ENCODE data around the gene OR2AK2. TPM values are rescaled to one million over a fixed set of nuclear protein-coding genes. Genes with fewer than 3 reads are reported as not detected.

Gene OR2AK2, protein sequence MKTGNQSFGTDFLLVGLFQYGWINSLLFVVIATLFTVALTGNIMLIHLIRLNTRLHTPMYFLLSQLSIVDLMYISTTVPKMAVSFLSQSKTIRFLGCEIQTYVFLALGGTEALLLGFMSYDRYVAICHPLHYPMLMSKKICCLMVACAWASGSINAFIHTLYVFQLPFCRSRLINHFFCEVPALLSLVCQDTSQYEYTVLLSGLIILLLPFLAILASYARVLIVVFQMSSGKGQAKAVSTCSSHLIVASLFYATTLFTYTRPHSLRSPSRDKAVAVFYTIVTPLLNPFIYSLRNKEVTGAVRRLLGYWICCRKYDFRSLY
- 0.19 TPM in 1 of 2 replicates, not detected in the other for total RNA-seq

DNA sequence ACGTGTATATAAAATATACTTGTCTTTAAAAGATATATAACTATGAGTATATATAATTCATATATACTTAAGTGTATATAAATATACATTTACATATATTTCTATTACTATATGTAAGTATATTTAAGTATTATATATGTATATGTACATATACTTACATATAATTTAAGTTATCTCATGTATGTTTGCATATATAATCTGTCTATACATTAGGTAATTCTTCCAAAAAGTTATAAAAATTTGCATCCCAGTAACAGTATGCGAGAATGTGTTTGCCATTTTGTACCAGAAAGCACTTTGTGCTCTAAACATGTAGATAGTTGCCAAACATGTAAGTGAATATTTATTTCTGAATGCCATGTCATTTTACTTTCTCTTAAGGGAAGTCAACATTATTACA is at the start of gene OR2AK2:
OR2AK2 (plus strand) TSS at position 301 of the 400 bp plus-strand sequence. CDS start 144 bp downstream, outside the sequence.

DNA sequence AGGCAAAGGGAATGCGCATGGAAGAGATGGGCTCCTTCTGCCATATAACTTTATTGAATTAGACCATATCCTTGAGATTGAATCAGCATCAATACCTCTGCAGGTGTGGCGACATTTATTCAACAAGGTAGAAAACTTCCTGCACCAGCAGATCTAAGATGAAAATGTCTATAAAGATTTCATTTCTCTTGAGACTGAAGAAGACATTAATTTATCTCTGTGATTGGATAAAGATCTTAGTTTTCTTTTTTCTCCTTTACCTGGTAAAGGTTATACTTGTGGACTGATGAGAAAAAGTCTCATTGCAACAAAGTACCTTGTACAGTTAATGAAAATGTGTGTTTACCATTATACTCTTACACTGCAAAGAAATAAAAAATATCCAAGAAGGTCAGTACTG is 45.1 kb upstream of the OR2AK2 start, which contains the start of gene OR2T8:
OR2T8 (plus strand) TSS at position 301 of the 400 bp plus-strand sequence. CDS start 766 bp downstream, outside the sequence.

DNA sequence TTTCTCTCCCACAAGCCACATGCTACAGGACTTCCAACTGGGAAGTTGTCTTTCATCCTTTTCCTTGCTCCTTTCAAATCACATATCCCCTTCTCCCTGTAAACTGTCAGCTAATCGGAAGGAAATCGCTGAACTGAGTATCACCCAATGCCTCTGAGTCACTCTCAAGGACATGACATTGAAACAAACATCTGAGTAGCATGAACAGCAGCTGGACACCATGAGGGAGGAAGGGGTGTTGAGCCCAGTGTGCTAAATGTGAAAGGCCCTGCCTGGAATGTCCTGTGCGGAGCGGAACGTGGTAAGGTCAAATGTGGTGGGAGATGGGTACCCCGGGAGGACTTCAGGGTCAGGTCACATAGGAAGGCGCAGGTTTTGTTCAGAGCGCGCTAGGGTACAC is 40.2 kb upstream of the OR2AK2 start, which contains the start of gene OR2AJ1:
OR2AJ1 (plus strand) TSS at position 22 of the 400 bp plus-strand sequence. CDS start 8,880 bp downstream, outside the sequence.

DNA sequence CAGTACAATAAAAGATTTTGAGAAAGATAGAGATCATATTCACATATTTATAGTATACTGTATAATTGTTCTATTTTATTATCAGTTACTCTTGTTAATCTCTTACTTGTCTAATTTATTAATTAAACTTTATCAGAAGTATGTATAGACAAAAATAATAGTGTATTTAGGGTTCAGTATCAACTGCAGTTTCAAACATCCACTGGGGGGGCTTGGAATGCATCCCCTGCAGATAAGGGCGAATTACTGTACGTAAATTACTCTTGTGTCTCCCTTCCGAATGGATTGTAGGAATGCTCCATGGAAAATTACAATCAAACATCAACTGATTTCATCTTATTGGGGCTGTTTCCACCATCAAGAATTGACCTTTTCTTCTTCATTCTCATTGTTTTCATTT is 16.5 kb upstream of the OR2AK2 start, which contains the start of gene OR2L8:
OR2L8 (plus strand) TSS at position 301 of the 400 bp plus-strand sequence; CDS start at position 301, 0 bp downstream.

DNA sequence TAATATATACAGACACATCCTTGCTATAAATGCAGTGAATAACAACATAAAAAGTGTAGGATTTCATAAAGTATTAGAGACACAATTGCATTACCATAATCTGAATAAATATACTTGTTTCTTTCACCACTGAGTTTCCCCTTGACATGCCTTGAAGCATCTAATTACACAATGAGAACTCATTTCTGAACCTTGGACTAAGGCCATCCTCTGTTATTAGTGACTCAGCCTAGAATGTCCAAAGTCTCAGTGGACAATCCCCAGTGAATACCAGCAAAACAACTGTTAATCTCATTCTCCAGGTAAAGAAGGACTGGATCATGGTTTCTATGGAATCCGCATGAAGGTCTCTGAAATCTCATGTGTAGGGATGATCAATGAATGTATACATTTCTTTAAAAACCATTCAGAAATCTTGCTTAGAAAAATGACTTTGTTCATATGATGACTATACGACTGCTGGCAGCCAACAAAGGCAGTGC is 48.2 kb downstream of the OR2AK2 start, which contains the start of gene OR2L5:
OR2L5 (plus strand) TSS at position 432 of the 482 bp plus-strand sequence. CDS start 8,288 bp downstream, outside the sequence.

Small RNA genes lying within 50 kb of the gene (small RNA-seq; reads per million reads assigned to genes)
- not detected for gene RF00019

Other genes with a start within 250 kb of the OR2AK2 start
- not detected in 2 replicates for gene OR6F1, start 248.6 kb upstream of the OR2AK2 start, total RNA-seq
- not detected in 2 replicates for gene OR14K1, start 226.6 kb upstream of the OR2AK2 start, total RNA-seq
- not detected in 2 replicates for gene OR14A2, start 217.1 kb upstream of the OR2AK2 start, total RNA-seq
- gene OR1C1, start 204.7 kb upstream of the OR2AK2 start, total RNA-seq, result not detected in 2 replicates
- not detected in 2 replicates for gene OR14A16, start 141.1 kb upstream of the OR2AK2 start, total RNA-seq
- gene OR11L1, start 123.3 kb upstream of the OR2AK2 start, total RNA-seq, result not detected in 2 replicates
- gene TRIM58, start 108.0 kb upstream of the OR2AK2 start, total RNA-seq, result 0.19 and 0.33 TPM in 2 replicates
- 0.33 TPM in 1 of 2 replicates, not detected in the other for gene OR2W3, start 69.6 kb upstream of the OR2AK2 start, total RNA-seq
- gene OR2T8, start 45.0 kb upstream of the OR2AK2 start, total RNA-seq, result not detected in 2 replicates
- gene OR2AJ1, start 40.3 kb upstream of the OR2AK2 start, total RNA-seq, result not detected in 2 replicates
- not detected in 2 replicates for gene OR2L8, start 16.4 kb upstream of the OR2AK2 start, total RNA-seq
- not detected in 2 replicates for gene OR2L5, start 48.4 kb downstream of the OR2AK2 start, total RNA-seq
- gene OR2L2, start 64.8 kb downstream of the OR2AK2 start, total RNA-seq, result under 0.01 TPM in 1 of 2 replicates, not detected in the other
- gene OR2L3, start 81.6 kb downstream of the OR2AK2 start, total RNA-seq, result not detected in 2 replicates
- not detected in 2 replicates for gene OR2L13, start 130.0 kb downstream of the OR2AK2 start, total RNA-seq
- gene OR2M5, start 179.9 kb downstream of the OR2AK2 start, total RNA-seq, result not detected in 2 replicates
- gene OR2M2, start 209.6 kb downstream of the OR2AK2 start, total RNA-seq, result not detected in 2 replicates
- gene OR2M3, start 232.0 kb downstream of the OR2AK2 start, total RNA-seq, result not detected in 2 replicates